ENCODE measurements around the gene ELOA. TPM values are rescaled to one million over a fixed set of nuclear protein-coding genes. Genes with fewer than 3 reads are reported as not detected.
A peak's percentile ranks its signal among the peaks of the same experiment; 100 is the strongest.
"Not testable (repeated sequence)": the region's sequence is repeated elsewhere in the genome, so short reads cannot be mapped to it uniquely, and the experiment has no call there.

Gene ELOA
- total RNA-seq, 1 experiment from 2014 or later, result 74.5 TPM

GRCh38 chr1:23801338-23801748 is 58.1 kb downstream of the ELOA start:
- DNase-seq (ENCODE audit: low read depth), result no peak

GRCh38 chr1:23801876-23802275 is 58.6 kb downstream of the ELOA start:
- DNase-seq (ENCODE audit: low read depth), result no peak

- not testable (repeated sequence) for DNase-seq (ENCODE audit: low read depth)
These were observed 59.6 kb downstream of the ELOA start for GRCh38 chr1:23802809-23803342.

GRCh38 chr1:23803674-23804073 is 60.4 kb downstream of the ELOA start:
- no peak for DNase-seq (ENCODE audit: low read depth)

GRCh38 chr1:23804183-23804835 is 61.0 kb downstream of the ELOA start:
- no peak for DNase-seq (ENCODE audit: low read depth)

- no peak for DNase-seq (ENCODE audit: low read depth)
These were observed 61.8 kb downstream of the ELOA start for GRCh38 chr1:23805025-23805424.

GRCh38 chr1:23806280-23806679 is 63.0 kb downstream of the ELOA start:
- DNase-seq (ENCODE audit: low read depth), result no peak

- DNase-seq (ENCODE audit: low read depth), result peak; percentile 41
These were observed 64.2 kb downstream of the ELOA start for GRCh38 chr1:23807453-23807852.

- peak; percentile 64 for DNase-seq (ENCODE audit: low read depth)
These were observed 66.5 kb downstream of the ELOA start for GRCh38 chr1:23809751-23810171.

GRCh38 chr1:23810818-23811540 is 67.7 kb downstream of the ELOA start:
- DNase-seq (ENCODE audit: low read depth), result no peak

Other genes starting within 250 kb of the ELOA start
- gene E2F2, start 212.2 kb upstream of the ELOA start, total RNA-seq (2014; rRNA removed; shearing (Covaris generic)), result 2.8 and 3.6 TPM in 2 replicates
- 909 and 1,078 TPM in 2 replicates for gene ID3, start 184.0 kb upstream of the ELOA start, total RNA-seq (2014; rRNA removed; shearing (Covaris generic))
- 897 and 1,213 TPM in 2 replicates for gene RPL11, start 51.7 kb upstream of the ELOA start, total RNA-seq (2014; rRNA removed; shearing (Covaris generic))
- gene PITHD1, start 34.9 kb downstream of the ELOA start, total RNA-seq (2014; rRNA removed; shearing (Covaris generic)), result 81.8 and 95.6 TPM in 2 replicates
- 52.5 and 71.7 TPM in 2 replicates for gene LYPLA2, start 47.7 kb downstream of the ELOA start, total RNA-seq (2014; rRNA removed; shearing (Covaris generic))
- gene GALE, start 57.3 kb downstream of the ELOA start, total RNA-seq (2014; rRNA removed; shearing (Covaris generic)), result 64.3 and 80.7 TPM in 2 replicates
- 41.8 and 43.2 TPM in 2 replicates for gene HMGCL, start 82.0 kb downstream of the ELOA start, total RNA-seq (2014; rRNA removed; shearing (Covaris generic))
- 65.9 and 67.4 TPM in 2 replicates for gene FUCA1, start 124.8 kb downstream of the ELOA start, total RNA-seq (2014; rRNA removed; shearing (Covaris generic))
- not detected in 2 replicates for gene CNR2, start 169.9 kb downstream of the ELOA start, total RNA-seq (2014; rRNA removed; shearing (Covaris generic))
- gene PNRC2, start 216.4 kb downstream of the ELOA start, total RNA-seq (2014; rRNA removed; shearing (Covaris generic)), result 89.5 and 148 TPM in 2 replicates
- 74.6 and 108 TPM in 2 replicates for gene SRSF10, start 236.9 kb downstream of the ELOA start, total RNA-seq (2014; rRNA removed; shearing (Covaris generic))